ENCODE data around the gene RAE1.
A peak's percentile ranks its signal among the peaks of the same experiment; 100 is the strongest.

Gene RAE1, protein sequence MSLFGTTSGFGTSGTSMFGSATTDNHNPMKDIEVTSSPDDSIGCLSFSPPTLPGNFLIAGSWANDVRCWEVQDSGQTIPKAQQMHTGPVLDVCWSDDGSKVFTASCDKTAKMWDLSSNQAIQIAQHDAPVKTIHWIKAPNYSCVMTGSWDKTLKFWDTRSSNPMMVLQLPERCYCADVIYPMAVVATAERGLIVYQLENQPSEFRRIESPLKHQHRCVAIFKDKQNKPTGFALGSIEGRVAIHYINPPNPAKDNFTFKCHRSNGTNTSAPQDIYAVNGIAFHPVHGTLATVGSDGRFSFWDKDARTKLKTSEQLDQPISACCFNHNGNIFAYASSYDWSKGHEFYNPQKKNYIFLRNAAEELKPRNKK

DNA sequence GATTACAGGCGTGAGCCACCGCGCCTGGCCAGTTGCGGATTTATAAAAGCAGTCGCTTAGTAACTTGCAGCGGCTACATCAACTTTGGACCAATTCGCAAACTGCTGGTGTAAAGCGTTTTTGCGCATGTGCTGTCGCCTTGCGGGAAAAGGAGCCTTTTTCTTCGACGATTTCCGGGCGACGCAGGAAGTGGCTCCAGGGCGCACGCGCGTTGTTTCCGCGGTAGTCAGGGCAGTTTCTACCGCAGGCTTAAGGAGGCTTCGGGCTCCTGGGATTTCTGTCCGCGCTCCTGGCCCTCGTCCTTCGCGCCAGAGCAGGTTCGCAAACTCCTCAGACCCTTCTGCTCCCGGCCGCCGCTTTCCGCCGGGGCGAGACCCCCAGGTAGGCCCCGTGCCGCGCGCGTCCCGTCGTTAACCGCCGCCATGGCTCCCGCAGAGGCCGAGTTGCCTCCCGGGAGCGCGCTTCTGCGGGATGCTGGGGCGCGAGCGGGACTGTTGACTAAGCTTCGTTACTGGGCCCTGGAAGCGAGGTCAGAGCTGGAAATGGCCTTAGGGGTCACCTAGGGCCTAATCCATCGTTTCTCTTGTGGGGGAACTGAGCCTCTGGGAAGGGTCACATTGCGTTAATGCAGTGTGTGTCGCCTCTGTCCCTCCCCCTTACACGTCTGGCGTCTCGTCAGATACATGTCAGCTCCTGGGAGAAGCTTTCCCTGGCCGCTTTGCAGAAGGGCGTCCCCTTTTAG, at the start of gene RAE1:
TSS of gene RAE1 (plus strand) at position 214 of the 742 bp plus-strand sequence. CDS start 2,784 bp downstream, outside the sequence.
- peak; percentile 97 for DNase-seq

DNA sequence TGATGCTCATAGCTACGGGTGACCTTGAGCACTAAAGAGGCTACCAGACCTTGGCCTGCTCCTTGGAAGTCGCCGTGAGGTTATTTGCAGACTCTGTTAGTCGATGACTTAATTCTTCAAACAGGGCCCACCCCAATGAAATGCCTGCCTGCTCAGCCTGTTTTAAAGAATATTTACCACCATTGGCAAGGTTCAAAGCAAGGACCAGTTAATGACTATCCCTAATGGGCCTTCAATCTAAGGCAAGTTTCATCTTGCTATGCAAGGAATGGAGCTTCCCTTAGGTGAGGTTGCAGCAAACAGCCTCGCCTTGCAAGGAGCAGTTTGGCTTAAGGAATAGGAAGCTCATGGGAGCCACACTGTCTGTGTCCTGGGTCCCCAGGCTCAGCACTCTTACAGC, 44.3 kb upstream of the RAE1 start:
- no peak for DNase-seq

DNA sequence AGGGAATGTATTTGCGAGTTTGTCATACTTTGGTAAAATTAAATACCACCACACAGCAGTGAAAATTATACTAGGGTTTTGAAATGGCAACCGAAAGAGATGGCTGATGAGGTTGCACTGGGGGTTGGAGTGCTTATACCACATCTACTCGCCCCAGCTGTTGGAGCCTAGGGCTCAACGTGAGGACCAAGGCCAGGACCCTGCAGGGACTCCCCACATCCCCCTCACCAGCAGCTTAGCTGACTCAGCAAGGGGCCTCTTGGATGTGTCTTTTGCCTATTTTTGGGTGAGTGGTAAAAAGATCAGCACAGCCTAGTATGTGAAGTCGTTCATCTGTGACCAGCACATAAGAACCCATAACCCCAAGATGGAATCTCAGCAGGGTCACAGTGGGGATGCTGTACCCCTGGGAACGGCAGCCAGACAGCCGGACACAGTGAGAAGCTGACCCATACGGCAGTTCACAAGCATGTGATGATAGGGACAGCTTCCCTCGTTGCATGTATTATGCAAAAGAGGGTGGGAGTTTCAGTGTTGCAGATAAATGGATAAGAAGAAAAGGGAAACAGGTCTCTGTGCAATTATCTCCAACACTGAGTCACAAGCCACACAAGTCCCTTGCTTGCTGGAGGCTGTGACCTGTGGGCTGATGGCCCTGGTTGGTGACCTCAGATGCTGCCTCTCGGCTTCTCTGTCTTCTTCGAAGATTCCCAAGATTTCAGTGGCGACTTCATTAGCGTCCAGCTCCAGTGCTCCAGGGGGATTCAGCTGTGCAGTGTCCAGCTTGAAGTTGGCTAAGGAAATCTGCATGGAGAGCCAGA, 42.4 kb upstream of the RAE1 start:
- DNase-seq: peak; percentile 21

DNA sequence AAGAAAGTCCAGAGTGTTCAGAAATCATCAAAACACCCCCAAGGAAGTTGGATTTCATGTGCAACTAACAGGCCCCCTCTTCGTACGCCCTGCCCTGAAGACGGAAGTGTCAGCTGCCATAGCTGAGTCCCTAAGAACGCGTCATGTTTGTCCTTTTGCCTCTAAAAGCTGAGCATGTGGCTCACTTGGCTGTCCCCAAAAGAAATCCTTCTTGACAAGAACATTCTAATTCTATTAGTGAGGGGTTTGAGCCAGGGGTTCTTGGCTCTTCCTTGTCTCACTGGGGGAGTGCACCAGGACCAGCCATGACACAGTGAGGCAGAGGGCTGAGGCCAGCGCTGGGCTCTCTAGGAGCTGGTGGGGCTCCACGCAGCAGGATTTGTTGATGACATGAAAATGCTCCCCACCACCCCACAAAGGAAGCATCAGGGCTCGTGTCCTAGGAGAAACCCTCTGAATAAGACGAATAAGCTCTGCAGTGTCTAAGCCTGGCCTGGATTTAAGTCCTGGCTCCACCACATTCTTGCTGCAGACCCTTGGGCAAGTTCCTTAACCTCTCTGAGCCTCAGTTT, 41.4 kb upstream of the RAE1 start:
- DNase-seq: peak; percentile 30

DNA sequence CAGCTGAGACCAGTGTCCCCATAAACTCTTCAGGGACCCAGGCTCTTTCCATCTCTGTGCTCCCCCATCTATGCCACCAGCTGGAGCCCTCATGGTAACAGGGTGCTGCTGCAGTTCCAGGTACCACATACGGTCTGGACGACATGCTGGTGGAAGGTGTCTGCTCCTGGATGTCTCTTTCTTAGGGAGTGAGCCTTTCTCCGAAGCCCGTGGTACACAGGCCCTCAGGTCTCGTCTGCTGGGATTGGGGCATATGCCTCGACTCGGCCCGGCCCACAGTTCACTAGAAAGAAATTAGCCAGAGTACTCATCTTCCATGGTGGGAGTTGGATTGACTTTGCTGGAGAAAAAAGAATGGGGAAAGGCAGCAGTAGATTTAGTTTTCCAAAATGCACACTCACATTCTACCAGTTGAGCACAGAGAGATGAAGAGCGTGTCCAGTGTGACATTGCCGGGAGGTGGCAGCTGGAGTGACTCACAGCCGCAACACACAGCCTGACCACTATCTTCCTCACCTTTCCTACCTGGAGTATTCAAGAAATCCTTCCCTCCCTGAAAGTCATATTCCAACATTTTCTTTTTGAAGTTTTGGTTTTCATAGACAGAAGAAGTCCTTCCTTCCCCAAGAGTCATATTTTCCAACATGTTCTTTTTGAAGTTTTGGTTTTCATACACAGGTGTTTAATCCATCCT, 40.1 kb upstream of the RAE1 start:
- no peak for DNase-seq

DNA sequence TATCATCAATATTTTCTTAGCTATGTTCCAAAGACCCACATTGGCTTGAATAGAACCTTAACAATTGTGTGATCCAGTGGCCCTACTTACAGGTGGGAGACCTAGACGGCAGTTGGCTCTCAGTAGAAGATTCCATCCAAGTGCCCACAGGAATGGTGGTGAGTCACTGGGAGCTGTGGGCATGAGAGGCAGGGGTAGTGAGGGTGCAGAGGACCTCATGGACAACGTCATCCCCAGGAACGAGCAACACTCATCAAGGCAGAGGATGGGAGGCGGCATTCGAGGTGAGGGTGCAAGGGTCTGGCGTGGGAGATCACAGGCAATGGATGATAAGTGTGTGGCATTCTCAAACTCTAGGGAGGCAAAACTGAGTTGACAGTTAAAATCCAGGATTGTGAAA, 38.9 kb upstream of the RAE1 start:
- DNase-seq: no peak

DNA sequence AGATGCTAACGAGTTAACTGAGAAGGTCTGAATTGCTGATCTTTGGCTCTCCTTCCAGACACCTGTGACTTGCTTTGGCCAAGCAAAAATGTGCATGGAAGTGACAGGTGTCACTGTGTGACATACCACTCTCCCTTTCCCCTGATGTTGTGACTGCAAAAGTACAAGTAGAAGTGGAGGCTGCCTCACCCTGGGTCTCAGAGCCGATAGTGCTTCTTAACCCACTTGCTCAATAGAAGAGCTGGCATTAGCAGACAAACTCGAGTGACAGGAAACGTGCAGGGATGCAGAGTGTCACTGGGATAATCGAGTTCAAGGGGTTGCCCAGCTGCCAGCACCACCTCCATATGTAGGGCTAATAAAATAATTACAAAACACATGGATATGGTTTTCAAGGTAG, 37.8 kb upstream of the RAE1 start:
- DNase-seq: no peak

DNA sequence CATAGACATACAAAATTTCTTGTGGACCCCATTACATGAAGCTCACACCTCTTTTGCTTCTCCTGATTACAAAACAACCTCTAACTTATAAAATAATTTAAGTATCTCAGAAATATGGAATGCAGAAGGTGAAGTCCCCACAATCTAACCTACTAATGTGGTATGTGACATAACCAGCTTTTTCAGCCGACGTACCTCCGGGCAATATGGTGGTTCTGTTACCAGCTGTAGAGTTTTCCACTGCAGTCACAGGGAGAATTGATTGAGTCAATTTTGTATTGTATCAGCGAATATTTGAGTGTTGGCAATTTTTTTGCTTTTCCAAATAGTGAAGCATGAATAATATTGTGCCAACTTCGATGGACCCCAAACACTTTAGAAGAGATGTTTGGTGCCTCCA, 37.1 kb upstream of the RAE1 start:
- DNase-seq: no peak

DNA sequence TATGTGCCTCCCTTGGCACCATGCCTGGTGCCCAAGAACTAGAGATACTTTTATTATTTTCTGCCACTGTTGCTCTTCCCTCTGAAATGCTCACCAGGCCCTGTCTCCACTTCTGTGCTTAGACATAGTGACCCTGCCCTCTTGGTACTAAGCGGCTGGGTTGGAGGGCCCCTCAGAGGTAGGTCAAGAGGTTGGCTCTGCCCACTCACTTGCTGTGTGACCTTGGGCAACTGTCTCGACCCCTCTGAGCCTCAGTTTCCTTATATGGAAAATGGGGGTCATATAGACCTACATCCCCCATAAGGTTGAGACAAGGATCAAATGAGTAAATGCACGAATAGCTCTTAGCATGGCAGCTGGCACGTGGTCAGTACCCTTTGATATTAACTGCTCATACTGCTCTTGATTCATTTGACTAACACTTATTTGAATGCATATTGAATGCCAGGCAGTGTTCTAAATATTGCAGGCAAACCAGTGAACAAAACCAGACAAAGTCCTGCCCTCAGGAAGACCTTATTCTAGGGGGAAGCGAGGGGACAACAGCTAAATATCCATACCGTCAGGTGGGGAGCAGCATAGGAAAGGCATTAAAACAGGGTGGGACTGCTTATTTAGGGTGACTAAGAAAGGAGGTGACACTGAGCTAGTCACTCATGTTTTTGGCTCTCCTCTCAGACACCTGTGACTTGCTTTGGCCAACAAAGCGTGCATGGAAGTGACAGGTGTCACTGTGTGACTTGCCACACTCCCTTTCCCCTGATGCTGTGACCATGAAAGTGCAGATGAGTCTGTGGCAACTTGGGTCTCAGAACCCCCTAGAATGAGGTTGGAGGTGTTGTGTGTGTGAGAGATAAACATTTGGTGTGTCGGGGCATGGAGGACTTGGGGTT, 35.7 kb upstream of the RAE1 start:
- DNase-seq: no peak

DNA sequence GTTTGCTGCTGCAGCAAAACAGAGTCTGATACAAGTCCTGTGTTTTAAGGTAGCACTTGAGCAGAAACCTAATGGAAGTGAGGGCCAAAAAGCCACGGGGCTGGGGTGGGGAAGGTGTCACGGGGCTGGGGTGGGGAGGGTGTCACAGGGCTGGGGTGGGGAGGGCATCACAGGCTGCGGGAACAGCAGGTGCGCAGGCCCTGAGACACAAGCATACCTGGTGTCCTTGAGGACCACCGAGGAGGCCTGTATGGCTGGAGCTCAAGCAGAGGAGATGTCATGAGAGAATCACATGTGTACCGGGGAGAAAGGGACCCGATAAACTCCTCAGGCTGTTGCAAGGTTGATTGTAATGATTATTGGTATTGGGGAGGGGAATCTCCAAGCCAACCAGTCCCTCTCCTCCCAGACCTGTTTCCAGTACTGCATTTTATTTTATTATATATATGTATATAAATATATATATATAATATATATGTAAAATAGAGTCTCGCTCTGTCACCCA, 35.0 kb upstream of the RAE1 start:
- no peak for DNase-seq

DNA sequence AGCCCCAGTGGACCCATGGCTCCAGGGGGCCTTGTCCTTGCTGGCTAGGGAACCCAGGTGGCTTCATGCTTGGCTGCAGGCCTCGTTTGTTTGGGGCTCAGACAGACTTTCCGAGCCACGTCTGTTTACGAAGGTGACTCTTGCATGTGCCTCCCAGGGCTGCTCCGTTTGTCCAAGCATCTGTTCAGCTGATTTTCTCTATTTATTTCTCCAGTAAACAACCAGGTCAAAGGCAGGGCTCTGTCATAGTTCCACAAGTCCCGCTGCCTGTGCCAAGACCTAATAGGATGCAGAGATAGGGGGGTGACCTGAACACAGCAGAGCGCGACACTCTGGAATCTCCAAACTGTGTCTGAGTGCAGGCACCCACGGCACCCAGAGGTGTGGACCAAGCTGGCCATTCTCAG, 34.3 kb upstream of the RAE1 start:
- DNase-seq: no peak

DNA sequence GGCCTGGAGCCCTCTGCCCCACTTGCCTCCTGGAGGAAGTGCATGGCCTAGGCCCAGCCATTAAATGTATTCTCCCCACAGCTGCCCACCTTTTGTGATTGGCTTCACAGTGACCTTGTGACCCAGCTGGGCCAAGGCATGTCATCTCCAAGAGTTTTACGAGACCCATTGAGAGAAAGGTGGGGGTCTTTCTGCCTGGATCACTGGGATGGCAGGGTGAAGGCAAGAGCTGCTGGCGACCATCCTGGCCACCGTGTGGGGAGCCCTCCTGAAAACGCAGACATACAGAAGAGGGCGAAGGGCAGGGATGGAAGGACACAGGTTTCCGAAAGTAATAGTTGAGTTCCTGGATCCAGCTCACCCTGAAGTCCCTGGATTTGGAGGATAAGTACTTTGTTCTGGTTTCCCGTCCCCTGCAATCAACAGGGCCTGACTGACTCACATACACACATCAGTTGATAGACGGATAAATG, 33.7 kb upstream of the RAE1 start:
- no peak for DNase-seq

DNA sequence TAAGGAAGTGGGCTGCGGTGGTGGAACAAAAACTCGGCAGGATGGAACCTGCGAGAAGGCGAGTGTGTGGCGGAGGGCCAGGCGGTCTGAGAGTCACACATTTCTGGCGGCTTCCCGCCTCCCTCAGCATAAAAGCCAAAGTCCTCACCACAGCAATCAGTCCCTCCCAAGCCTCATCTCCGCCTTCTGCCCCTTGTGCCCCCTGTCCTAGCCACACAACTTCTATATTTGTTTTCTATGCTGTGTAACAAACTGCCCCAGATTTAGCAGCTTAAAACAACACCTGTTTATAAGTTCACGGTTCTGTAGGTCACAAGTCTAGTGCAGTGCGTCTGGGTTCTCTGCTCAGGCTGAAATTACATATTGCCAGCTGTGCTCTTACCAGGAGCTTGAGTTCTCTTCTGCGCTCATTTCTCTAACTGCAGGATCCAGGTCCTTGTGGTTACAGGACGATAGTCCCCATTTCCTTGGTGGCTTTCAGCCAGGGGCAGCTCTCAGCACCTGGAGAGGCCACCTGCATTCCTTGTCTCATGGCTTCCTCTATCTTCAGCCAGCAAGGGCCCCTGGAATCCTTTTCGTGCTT, 33.2 kb upstream of the RAE1 start:
- no peak for DNase-seq

DNA sequence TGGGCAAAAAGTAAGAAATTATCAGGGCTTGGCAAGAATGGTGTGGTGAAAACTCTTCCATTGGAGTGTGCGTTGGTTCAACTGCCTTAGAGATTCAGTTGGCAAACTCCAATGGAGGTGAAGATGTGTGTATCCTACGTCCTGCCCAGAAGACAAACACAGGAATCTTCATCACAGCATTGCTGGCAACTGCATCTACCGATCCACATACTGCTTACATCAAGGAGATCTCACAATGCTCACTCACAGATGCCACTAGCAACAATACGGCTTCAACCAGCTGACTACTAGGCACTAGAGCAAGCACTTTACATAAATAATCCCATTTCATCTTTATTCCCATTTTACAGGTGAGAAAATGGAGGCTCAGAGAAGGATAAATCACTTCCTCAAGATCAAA, 31.5 kb upstream of the RAE1 start:
- DNase-seq: no peak

DNA sequence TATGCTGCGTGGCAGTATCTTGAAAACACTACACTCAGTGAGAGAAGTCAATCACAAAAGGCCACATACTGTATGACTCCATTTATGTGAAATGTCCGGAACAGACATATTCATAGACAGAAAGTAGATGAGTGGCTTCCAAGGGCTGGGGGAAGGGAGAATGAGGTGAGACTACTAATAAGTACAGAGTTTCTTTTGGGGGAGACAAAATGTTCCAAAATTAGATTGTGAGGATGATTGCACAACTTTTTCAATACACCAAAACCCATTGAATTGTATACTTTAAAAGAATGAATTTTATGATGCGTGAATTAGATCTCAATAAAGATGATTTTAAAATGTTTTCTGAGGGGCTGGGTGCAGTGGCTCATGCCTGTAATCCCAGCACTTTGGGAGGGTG, 30.7 kb upstream of the RAE1 start:
- DNase-seq: no peak

DNA sequence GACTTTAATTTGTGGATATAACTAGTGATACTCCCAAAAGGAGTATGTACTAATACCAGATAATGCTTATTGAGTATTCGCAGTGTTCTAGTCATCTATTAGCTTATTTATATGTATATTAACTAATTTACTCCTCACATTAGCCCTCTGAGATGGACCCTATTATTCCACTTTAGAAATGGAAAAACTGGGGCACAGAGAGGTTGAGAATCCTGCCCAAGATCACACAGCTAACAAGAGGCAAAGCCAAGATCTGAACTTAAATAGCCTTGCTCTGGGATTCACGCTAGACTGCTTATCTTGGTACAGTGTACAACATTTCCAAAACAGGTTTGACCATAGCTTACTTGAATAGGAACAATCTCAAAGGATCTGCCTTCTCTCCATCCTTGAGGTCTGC, 29.9 kb upstream of the RAE1 start:
- no peak for DNase-seq

DNA sequence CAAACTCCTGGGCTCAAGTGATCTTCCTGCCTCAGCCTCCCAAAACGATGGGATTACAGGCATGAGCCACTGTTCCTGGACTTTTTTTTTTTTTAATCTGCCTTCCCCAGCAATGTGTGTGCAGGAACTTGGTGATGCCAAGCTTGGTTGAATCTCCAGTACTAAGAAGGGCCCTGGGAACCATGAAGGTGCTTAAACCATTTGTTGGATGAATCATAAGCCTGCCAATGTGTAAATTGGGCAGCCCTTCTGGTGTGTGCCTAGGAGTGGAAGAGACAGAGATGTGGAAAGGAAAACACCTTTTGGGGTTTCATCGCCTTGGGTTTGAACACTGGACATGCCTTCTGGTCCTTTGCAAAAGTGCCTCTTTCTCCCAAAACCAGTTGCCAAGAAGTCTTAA, 28.6 kb upstream of the RAE1 start:
- DNase-seq: no peak

DNA sequence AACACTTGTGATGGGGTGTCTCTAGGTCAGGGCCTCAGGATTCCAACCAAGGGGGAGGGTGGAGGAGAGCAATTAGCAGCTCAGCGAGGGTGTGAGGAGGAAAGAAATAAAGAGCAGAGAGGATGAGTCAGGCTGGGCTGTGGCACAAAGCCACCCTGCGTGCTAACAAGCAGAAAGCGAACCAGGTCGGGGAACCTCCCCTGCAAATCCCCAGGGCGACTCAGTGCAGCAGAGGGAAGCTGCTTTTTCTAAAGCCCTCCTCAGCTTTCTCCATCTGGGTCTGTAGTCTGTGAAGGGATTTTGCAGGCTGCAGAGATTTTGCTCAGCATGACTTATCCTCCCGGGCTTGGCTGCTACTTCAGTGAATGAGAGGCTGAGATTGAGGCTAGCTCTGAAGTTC, 28.0 kb upstream of the RAE1 start:
- DNase-seq: no peak

DNA sequence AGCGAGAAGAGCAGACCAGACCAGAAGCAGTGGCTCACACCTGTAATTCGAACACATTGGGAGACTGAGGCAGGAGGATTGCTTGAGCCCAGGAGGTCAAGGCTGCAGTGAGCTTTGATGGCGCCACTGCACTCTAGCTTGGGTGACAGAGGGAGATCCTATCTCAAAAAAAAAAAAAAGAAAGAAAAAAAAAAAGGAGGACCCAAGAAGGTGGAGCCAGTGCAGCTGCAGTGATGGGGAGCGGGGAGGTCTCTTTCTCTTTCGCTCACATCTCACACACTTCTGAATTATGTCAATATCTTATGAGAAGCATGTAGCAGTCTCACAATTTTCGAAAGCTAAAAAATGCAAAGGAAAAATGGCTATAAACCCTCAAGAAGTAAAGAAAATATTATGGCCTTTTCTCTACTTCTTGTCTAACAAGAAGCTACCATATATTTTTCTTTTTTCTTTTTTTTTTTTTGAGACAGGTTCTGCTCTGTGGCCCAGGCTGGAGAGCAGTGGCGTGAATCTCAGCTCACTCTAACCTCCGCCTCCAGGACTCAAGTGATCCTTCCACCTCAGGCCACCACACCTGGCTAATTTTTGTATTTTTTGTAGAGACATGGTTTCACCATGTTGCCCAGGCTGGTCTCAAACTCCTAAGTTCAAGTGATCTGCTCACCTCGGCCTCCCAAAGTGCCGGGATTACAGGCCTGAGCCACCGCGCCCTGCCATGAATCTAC, 25.3 kb upstream of the RAE1 start:
- no peak for DNase-seq
